GM19238 (cell line): Measurements from ENCODE around the gene MALRD1.

Source experiments
- DNase-seq: peaks from one replicate; pipeline ENCODE4 v3.0.0; 2011; ENCODE audit warnings: low spot score; ENCODE audit not compliant: insufficient read length

MALRD1 gene

GRCh38 chr10:19570991-19571390, 522.4 kb downstream of the MALRD1 start:
- DNase-seq: no peak

GRCh38 chr10:19572056-19572455, 523.5 kb downstream of the MALRD1 start:
- no peak for DNase-seq

GRCh38 chr10:19576576-19576975, 528.0 kb downstream of the MALRD1 start:
- DNase-seq: no peak

- DNase-seq: no peak
Measured at GRCh38 chr10:19577381-19577780, 528.8 kb downstream of the MALRD1 start.

GRCh38 chr10:19577807-19578206, 529.2 kb downstream of the MALRD1 start:
- no peak for DNase-seq

GRCh38 chr10:19578571-19578970, 530.0 kb downstream of the MALRD1 start:
- no peak for DNase-seq

- no peak for DNase-seq
Measured at GRCh38 chr10:19579761-19580545, 531.4 kb downstream of the MALRD1 start.

GRCh38 chr10:19580691-19581090, 532.1 kb downstream of the MALRD1 start:
- DNase-seq: no peak

GRCh38 chr10:19588608-19589007, 540.0 kb downstream of the MALRD1 start:
- no peak for DNase-seq

- no peak for DNase-seq
Measured at GRCh38 chr10:19592276-19592675, 543.7 kb downstream of the MALRD1 start.

- no peak for DNase-seq
Measured at GRCh38 chr10:19595212-19595845, 546.7 kb downstream of the MALRD1 start.

GRCh38 chr10:19605806-19606205, 557.2 kb downstream of the MALRD1 start:
- no peak for DNase-seq

- DNase-seq: no peak
Measured at GRCh38 chr10:19606968-19607367, 558.4 kb downstream of the MALRD1 start.

- DNase-seq: no peak
Measured at GRCh38 chr10:19611775-19612174, 563.2 kb downstream of the MALRD1 start.

- DNase-seq: no peak
Measured at GRCh38 chr10:19616966-19617365, 568.4 kb downstream of the MALRD1 start.

GRCh38 chr10:19620811-19621210, 572.2 kb downstream of the MALRD1 start:
- no peak for DNase-seq

GRCh38 chr10:19623321-19623720, 574.7 kb downstream of the MALRD1 start:
- no peak for DNase-seq

- DNase-seq: no peak
Measured at GRCh38 chr10:19626156-19626555, 577.6 kb downstream of the MALRD1 start.

- no peak for DNase-seq
Measured at GRCh38 chr10:19628767-19629560, 580.4 kb downstream of the MALRD1 start.

GRCh38 chr10:19629567-19629966, 581.0 kb downstream of the MALRD1 start:
- no peak for DNase-seq

GRCh38 chr10:19634163-19634562, 585.6 kb downstream of the MALRD1 start:
- no peak for DNase-seq
